ENCODE data around the gene P4HTM.
"Not testable (repeated sequence)": the region's sequence is repeated elsewhere in the genome, so short reads cannot be mapped to it uniquely, and the experiment has no call there.

P4HTM gene

GRCh38 chr3:49008627-49009026 is 18.6 kb downstream of the P4HTM start:
- not testable (repeated sequence) for DNase-seq (ENCODE audit: low read depth in 2 of 2)

GRCh38 chr3:49009396-49009795 is 19.4 kb downstream of the P4HTM start:
- no peak for DNase-seq (ENCODE audit: low read depth in 2 of 2)

- no peak for DNase-seq (ENCODE audit: low read depth in 2 of 2)
Measured at GRCh38 chr3:49012441-49013017, 22.5 kb downstream of the P4HTM start.

- no peak for DNase-seq (ENCODE audit: low read depth in 2 of 2)
Measured at GRCh38 chr3:49013113-49013737, 23.2 kb downstream of the P4HTM start.

- DNase-seq (ENCODE audit: low read depth in 2 of 2) = peak in 1 of 2 donors; percentile 27
Measured at GRCh38 chr3:49013738-49014660, 24.0 kb downstream of the P4HTM start.

GRCh38 chr3:49015072-49015471 is 25.0 kb downstream of the P4HTM start:
- no peak for DNase-seq (ENCODE audit: low read depth in 2 of 2)

GRCh38 chr3:49015765-49016164 is 25.7 kb downstream of the P4HTM start:
- DNase-seq (ENCODE audit: low read depth in 2 of 2) = no peak

- DNase-seq (ENCODE audit: low read depth in 2 of 2) = no peak
Measured at GRCh38 chr3:49016414-49017228, 26.6 kb downstream of the P4HTM start.

GRCh38 chr3:49017229-49017970 is 27.4 kb downstream of the P4HTM start:
- DNase-seq (ENCODE audit: low read depth in 2 of 2) = no peak

- peak in 1 of 2 donors; percentile 32 for DNase-seq (ENCODE audit: low read depth in 2 of 2)
Measured at GRCh38 chr3:49017971-49018706, 28.1 kb downstream of the P4HTM start, which contains the start of gene DALRD3. TSS of gene DALRD3 (minus strand) at chr3:49018580. CDS start at chr3:49018564, 16 bp downstream.

- DNase-seq (ENCODE audit: low read depth in 2 of 2) = no peak
Measured at GRCh38 chr3:49018707-49019006, 28.6 kb downstream of the P4HTM start.

- DNase-seq (ENCODE audit: low read depth in 2 of 2) = no peak
Measured at GRCh38 chr3:49019941-49020329, 29.9 kb downstream of the P4HTM start.

GRCh38 chr3:49020330-49021212 is 30.5 kb downstream of the P4HTM start:
- no peak for DNase-seq (ENCODE audit: low read depth in 2 of 2)

- DNase-seq (ENCODE audit: low read depth in 2 of 2) = peak; percentile 96 to 98
Measured at GRCh38 chr3:49021213-49021812, 31.3 kb downstream of the P4HTM start.

- peak; percentile 82 for DNase-seq (ENCODE audit: low read depth in 2 of 2)
Measured at GRCh38 chr3:49021813-49022687, 32.0 kb downstream of the P4HTM start, which contains the start of gene NDUFAF3. TSS of gene NDUFAF3 (plus strand) at chr3:49022121. CDS start at chr3:49022145, 24 bp downstream.

GRCh38 chr3:49022688-49023171 is 32.7 kb downstream of the P4HTM start:
- DNase-seq (ENCODE audit: low read depth in 2 of 2) = no peak

GRCh38 chr3:49023775-49024174 is 33.7 kb downstream of the P4HTM start:
- no peak for DNase-seq (ENCODE audit: low read depth in 2 of 2)

- no peak for DNase-seq (ENCODE audit: low read depth in 2 of 2)
Measured at GRCh38 chr3:49024449-49024848, 34.4 kb downstream of the P4HTM start.
